GM12892 (cell line): ENCODE measurements around the gene LY6G6F.

Source experiments
- POLR2A ChIP-seq: IDR thresholded peaks from 2 replicates; pipeline ENCODE4 v1.6.1; 2011; ENCODE audit warnings: low read depth, low read length, control low read depth
- POLR2AphosphoS5 ChIP-seq: IDR thresholded peaks from 2 replicates; pipeline ENCODE4 v1.6.1; 2011; ENCODE audit warnings: low read depth, low read length, control low read depth
- TAF1 ChIP-seq: IDR thresholded peaks from 2 replicates; pipeline ENCODE4 v1.6.1; 2011; ENCODE audit warnings: low read depth, mild to moderate bottlenecking, control low read depth, low read length, borderline replicate concordance

DNA sequence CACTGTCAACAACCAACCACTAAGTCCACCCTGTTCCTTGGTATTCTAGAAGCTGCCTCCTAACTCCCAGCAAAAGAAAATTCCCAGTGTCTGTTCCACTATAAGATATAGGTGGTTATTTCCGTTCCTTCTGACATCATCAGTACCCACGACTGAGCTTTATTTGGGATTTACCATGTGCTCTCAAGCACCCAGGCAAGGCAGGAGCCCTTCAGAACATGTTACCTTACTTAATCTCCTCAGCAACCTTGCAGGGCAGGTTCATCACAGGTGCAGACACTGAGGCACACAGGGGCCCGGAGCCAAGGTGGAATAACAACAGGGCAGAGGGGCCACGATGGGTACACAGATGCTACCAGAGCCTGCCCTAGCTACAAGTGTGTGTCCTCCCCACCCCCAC is 14.3 kb upstream of the LY6G6F start:
- TF ChIP-seq TAF1 (no peak), POLR2AphosphoS5 (no peak), POLR2A (no peak)
